ENCODE data around the gene SLC25A42. TPM values are rescaled to one million over a fixed set of nuclear protein-coding genes. Genes with fewer than 3 reads are reported as not detected.

Gene SLC25A42
- total RNA-seq, 1 donor, result 9.1 TPM

DNA sequence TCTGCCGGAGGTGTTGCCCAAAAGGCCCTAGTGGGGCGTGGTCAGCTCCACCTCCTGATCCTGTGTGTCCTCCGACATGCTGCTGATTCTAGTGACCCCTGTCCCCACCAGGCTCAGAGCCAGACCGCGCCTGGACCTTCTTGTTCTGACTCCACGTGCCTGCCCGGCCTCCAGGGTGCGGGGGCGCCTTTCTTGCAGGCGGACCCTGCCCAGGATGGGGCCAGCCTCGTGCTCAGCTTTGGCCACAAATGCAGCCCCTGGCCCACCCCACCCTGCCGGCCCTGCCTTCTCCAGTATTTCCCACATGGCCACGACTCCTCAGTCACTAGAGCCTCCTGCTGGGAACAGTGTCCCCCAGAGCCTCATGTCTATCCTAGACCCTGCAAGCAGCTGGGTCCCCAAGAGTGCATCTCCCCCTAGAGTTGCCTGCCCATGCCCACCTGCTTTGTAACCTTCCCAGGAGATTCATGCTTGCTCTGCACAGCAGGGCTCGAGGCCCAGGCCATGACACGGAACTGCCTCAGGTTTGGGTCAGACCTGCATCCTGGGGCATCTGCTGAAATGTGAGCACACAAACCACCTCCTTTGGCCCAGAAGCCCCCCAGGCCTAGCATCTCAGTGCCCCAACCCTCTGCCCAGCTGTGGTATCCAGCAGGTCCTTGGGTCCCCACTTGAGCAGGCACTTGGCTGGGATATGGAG lies 47.5 kb downstream of the SLC25A42 start:
- DNase-seq (ENCODE audit: low read depth), result no peak
- no peak overlapping the region for H3K4me3 ChIP-seq (ENCODE audit: low read depth, low read length)
- TF ChIP-seq, protein P1, sequence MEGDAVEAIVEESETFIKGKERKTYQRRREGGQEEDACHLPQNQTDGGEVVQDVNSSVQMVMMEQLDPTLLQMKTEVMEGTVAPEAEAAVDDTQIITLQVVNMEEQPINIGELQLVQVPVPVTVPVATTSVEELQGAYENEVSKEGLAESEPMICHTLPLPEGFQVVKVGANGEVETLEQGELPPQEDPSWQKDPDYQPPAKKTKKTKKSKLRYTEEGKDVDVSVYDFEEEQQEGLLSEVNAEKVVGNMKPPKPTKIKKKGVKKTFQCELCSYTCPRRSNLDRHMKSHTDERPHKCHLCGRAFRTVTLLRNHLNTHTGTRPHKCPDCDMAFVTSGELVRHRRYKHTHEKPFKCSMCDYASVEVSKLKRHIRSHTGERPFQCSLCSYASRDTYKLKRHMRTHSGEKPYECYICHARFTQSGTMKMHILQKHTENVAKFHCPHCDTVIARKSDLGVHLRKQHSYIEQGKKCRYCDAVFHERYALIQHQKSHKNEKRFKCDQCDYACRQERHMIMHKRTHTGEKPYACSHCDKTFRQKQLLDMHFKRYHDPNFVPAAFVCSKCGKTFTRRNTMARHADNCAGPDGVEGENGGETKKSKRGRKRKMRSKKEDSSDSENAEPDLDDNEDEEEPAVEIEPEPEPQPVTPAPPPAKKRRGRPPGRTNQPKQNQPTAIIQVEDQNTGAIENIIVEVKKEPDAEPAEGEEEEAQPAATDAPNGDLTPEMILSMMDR (IDR thresholded peaks at IDR 0.05; ENCODE audit: insufficient read depth, low read depth, low read length), result no peak

DNA sequence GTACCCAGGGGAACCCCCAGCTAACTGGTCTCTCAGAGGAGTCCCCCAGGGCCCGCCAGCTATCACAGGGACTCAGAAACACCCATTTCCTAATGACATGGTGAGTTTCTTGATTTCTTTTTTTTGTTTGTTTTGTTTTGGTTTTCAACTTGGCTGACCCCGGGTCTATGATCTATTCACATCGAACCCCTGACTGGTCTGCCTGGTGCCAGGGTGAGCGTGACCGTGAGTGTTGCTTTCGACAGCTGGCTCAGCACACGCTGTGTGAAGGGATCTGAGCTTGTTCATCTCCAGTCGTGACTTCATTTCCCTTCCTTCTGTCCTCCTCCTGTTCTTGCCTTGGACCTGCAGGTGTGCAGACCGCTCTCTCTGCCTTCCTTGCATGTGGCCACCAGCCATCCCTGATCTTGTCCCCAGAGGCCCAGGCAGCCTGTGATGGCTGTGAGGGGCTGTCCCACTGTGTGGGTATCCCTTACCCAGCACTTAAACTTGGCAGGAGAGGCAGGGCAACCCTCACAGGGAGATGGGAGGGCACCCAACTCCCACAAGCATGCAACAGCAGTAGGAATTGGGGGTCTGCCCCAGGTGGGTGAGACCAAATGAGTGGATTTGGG lies 48.3 kb downstream of the SLC25A42 start:
- no peak overlapping the region for H3K4me3 ChIP-seq (ENCODE audit: low read depth, low read length)
- TF ChIP-seq, protein P1 (IDR thresholded peaks at IDR 0.05; ENCODE audit: insufficient read depth, low read depth, low read length), result no peak
- DNase-seq (ENCODE audit: low read depth), result no peak

DNA sequence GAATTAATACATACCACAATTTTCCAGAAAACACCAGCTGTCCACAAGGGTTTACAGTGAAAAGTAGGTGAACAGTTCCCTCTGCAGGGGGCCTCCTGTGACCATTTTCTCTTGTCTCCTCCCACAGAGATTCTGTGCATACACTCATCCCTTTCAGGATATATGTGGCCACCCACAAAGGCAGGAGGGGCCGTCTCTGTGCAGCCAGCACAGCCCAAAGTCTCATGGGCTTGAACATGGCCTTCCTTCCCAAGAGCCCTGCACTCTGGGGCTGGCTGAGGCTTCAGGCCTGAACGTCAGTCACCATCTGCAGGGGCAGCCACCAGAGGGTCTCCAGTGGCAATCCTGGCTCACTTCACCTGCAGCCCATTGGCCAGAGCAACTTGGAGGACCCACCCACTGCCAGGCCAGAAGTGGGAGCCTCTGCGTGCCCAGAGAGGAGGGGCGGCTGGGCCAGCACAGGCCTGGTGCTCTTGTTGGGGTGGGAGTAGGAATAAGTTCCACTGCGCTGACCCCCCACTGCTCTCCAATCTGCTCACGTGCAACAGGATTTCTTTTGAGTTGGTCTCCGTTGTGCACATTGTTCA lies 49.3 kb downstream of the SLC25A42 start:
- peak; percentile 22 for DNase-seq (ENCODE audit: low read depth)
- TF ChIP-seq, protein P1 (IDR thresholded peaks at IDR 0.05; ENCODE audit: insufficient read depth, low read depth, low read length), result no peak
- no peak overlapping the region for H3K4me3 ChIP-seq (ENCODE audit: low read depth, low read length)

DNA sequence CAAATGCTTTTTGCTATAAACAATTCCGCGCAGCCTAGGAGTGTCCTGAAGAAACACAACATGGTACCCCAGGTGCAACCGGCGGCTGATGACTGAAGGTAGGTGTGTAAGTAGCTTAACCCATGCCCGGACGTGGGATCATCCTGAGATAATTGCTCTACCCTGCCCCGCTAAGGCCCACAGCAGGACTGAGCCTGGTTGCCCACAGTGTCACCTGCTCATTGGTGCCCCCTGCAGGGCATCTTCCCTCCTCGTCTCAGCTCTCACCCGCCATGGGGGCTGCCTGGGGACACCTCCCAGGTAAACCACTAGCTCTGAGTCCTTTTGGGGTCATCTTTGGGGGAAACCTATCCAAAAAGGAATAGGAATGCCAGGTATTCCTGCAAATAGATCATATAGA lies 52.2 kb downstream of the SLC25A42 start:
- TF ChIP-seq, protein P1 (IDR thresholded peaks at IDR 0.05; ENCODE audit: insufficient read depth, low read depth, low read length), result peak; percentile 68
- no peak for DNase-seq (ENCODE audit: low read depth)
- no peak overlapping the region for H3K4me3 ChIP-seq (ENCODE audit: low read depth, low read length)

DNA sequence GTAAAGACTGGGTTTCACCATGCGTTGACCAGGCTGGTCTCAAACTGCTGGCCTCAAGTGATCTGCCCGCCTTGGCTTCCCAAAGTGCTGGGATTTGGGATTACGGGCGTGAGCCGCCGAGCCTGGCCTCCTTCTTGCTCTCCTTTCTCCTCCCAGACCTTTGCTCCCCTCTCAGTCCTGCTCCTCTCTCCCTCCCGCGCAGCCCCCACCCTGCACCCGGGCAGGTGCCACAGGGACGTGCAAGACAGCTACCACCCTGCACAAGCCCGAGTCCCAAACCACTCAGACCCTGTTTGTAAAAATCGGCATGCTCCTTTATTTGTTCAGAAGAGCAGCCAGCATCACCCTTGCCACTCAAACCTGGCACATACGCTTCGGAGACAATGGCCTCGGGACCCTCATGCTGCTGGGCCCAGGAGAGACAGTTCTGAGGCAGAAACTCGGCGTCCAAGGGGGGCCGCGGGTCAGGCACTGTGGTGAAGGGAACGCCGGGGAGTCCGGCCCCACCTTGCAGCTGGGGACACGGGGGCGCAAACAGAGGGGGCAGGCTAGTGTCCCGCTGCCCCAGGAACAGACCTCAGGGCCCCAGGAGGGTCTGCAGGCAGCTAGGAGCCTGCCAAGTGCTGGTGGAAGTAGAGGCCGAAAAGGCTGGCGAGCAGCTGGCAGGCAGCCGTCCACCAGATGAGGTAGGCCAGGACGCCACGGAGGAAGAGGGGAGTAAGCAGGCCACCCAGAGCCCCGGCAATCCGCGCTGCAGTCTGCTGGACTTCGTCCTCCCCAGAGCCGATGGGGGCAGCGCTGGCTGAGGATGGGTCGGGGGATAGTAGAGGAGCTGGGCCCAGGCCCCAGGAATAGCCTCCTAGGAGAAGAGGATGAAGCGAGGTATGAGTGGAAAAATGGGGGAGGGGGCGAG lies 55.8 kb downstream of the SLC25A42 start:
- DNase-seq (ENCODE audit: low read depth), result no peak
- TF ChIP-seq, protein P1 (IDR thresholded peaks at IDR 0.05; ENCODE audit: insufficient read depth, low read depth, low read length), result no peak
- H3K4me3 ChIP-seq (ENCODE audit: low read depth, low read length), result peak overlapping the region; percentile 6
